Gastroesophageal sphincter (tissue), 4 donors: ENCODE measurements around the gene PADI2. TPM values are rescaled to one million over a fixed set of nuclear protein-coding genes. Genes with fewer than 3 reads are reported as not detected.

Source experiments
- ATAC-seq: fragments of 150-250 bp; one replicate; pipeline ENCODE4 v1.9.1; 2016; ENCODE audit warnings: mild to moderate bottlenecking, moderate library complexity
- H3K27ac ChIP-seq, 4 donors: fragments of 200-600 bp; sonication (generic) in 3 of 4; 1 replicate in 3 of 4; 2 replicates in 1 of 4; pipeline ENCODE4 v1.5.1; 2016 to 2019
- H3K27me3 ChIP-seq: fragments of 200-600 bp; sonication (generic); one replicate; pipeline ENCODE4 v1.5.1; 2019
- H3K36me3 ChIP-seq, 2 donors: fragments of 200-600 bp; sonication (generic); one replicate each; pipeline ENCODE4 v1.5.1; 2019; ENCODE audit warnings: control low read depth in 1 of 2
- H3K4me1 ChIP-seq, 3 donors: fragments of 200-600 bp; sonication (generic); 1 replicate in 2 of 3; 2 replicates in 1 of 3; pipeline ENCODE4 v1.5.1; 2016 to 2019; ENCODE audit warnings: control low read depth in 2 of 3
- H3K4me3 ChIP-seq, 2 donors: fragments of 200-600 bp; sonication (generic); one replicate each; pipeline ENCODE4 v1.5.1; 2019; ENCODE audit warnings: mild to moderate bottlenecking in 1 of 2, moderate library complexity in 1 of 2
- H3K9me3 ChIP-seq, 3 donors: fragments of 200-600 bp; sonication (generic); one replicate each; pipeline ENCODE4 v1.5.1; 2017 to 2019; ENCODE audit warnings: control low read depth in 2 of 3
- EP300 ChIP-seq: sonication (generic); formaldehyde crosslinking; IDR thresholded peaks from one replicate; pipeline ENCODE4 v1.6.1; 2017; ENCODE audit warnings: antibody characterized with exemption, mild to moderate bottlenecking
- POLR2A ChIP-seq, 2 donors: fragments of 450-650 bp; IDR thresholded peaks; one replicate each; pipeline ENCODE4 v1.6.1; 2017; ENCODE audit warnings: antibody characterized with exemption in 2 of 2, mild to moderate bottlenecking in 2 of 2, moderate library complexity in 1 of 2
- POLR2AphosphoS5 ChIP-seq: sonication (generic); formaldehyde crosslinking; IDR thresholded peaks from one replicate; pipeline ENCODE4 v1.6.1; 2017; ENCODE audit warnings: antibody characterized with exemption
- WGBS, 2 donors: methylation state at CpG; one replicate each; pipeline ENCODE4 v1.1.5; 2018; ENCODE audit warnings: low coverage in 1 of 2; 5-methylcytosine and 5-hydroxymethylcytosine counted together
- total RNA-seq, 4 donors: library from RNA; depleted of rRNA; stranded (reverse); fragments of >200 nt; gene quantifications; one replicate each; pipeline ENCODE4 v1.1.0, GENCODE V29; 2016
- TF ChIP-seq, protein P1 (sequence below), 4 experiments: fragments of 200-600 bp in 2 of 4; fragments of 450-650 bp in 2 of 4; sonication (generic) in 1 of 4; IDR thresholded peaks; one replicate each; pipeline ENCODE4 v1.5.1; 2017 to 2019; ENCODE audit warnings: antibody characterized with exemption in 4 of 4, mild to moderate bottlenecking in 2 of 4, moderate library complexity in 2 of 4

Gene PADI2
- total RNA-seq, 4 donors from 2014 or later, result 0.12 to 1.9 (median 0.58) TPM

DNA sequence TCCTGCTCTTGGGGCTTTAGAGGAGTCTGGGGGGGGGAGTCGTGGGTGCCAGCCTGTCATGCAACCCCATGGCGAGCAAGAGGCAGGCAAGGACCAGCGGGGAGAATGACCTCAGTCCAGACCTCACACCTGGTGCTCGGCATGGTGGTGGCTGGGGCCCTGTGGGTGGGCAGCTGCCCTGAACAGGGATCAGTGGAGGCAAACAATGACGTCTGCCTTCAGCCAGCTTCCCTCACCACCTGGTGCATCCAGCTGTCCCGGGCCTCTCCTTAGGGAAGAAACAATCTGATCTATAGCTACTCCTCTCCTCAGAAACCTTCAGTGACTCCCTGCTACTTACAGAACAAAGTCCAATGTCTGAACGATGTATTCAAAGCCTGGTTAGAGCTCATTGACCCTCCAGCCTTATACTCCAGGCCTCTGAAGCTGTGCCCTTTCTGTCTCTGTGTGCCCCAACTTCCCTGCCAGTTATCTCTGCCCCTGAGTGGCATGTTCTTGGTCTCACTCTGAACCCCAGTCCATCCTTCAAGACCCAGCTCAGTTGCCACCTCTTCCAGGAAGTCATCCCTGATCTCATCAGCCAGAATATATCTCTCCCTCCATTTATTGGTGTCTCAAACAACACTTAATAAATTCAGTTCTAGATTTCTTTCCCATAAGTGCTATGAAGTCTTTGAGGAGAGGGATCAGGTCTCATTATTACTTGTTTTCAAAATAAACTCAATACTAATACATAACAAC lies 6.6 kb downstream of the PADI2 start:
- no peak overlapping the region for H3K4me3 ChIP-seq
- no peak for ATAC-seq
- H3K9me3 ChIP-seq, result no peaks in the 10 kb centered on the region
- H3K27me3 ChIP-seq, result peaks cover 34% of the 10 kb centered on the region
- no peak overlapping the region for H3K27ac ChIP-seq
- no peaks in the 10 kb centered on the region for H3K4me1 ChIP-seq
- no peak for TF ChIP-seq POLR2A (IDR thresholded peaks at IDR 0.05)
- TF ChIP-seq EP300, result no peak
- H3K36me3 ChIP-seq, result no peaks in the 10 kb centered on the region
- WGBS, 2 donors, result 63% methylated on average over 1 of the region's 7 CpGs; no CpG with 5 or more reads in 1 of the 2 donors

DNA sequence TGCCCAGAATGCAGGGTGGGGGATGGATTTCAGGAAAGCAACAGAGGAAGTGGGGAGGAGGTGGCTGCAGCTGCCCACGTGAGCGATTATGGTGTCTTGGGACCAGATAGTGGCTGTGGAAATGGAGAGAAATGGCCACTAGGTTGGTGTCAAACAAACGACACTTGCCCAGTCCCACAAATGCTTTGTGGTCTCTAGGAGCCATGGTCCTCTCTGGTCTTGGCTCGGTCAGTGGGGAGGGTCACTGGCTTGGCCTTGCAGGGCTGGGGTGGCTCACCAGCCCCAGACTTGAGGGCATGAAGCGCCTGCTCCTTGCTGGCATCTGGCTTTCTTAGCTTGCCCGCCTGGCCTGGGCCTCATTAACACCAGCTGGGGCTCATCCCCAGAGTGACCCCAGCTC lies 7.2 kb downstream of the PADI2 start:
- no peak for ATAC-seq
- H3K27ac ChIP-seq, result no peak overlapping the region
- TF ChIP-seq, protein P1, sequence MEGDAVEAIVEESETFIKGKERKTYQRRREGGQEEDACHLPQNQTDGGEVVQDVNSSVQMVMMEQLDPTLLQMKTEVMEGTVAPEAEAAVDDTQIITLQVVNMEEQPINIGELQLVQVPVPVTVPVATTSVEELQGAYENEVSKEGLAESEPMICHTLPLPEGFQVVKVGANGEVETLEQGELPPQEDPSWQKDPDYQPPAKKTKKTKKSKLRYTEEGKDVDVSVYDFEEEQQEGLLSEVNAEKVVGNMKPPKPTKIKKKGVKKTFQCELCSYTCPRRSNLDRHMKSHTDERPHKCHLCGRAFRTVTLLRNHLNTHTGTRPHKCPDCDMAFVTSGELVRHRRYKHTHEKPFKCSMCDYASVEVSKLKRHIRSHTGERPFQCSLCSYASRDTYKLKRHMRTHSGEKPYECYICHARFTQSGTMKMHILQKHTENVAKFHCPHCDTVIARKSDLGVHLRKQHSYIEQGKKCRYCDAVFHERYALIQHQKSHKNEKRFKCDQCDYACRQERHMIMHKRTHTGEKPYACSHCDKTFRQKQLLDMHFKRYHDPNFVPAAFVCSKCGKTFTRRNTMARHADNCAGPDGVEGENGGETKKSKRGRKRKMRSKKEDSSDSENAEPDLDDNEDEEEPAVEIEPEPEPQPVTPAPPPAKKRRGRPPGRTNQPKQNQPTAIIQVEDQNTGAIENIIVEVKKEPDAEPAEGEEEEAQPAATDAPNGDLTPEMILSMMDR (IDR thresholded peaks at IDR 0.05), result no peak
- TF ChIP-seq POLR2AphosphoS5, result no peak
- TF ChIP-seq POLR2A (IDR thresholded peaks at IDR 0.05), result no peak
- TF ChIP-seq EP300, result no peak

DNA sequence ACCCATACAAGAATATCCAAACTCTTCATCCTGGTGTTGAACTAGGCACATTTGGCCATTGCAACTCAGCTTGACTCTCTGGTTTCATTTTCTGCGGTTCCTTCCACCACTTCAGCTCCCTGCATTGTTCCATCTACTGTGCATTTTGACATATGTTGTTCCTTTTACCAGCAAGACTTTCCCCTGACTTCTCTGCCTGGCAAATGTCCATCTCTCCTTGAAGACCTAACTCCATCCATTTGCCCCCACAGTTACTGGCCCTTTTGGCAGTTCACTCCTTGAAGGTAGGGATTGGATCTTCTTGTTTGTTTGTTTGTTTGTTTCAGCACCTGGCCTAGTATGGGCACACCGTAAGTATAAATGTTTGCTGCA lies 8.7 kb downstream of the PADI2 start:
- H3K27me3 ChIP-seq, result peaks cover 21% of the 10 kb centered on the region
- H3K27ac ChIP-seq, result no peak overlapping the region
- no peak overlapping the region for H3K4me3 ChIP-seq
- 74 to 81% methylated on average over 2 of the region's 2 CpGs for WGBS, 2 donors
- ATAC-seq, result no peak
- H3K9me3 ChIP-seq, result no peaks in the 10 kb centered on the region
- no peaks in the 10 kb centered on the region for H3K4me1 ChIP-seq
- no peaks in the 10 kb centered on the region for H3K36me3 ChIP-seq
- TF ChIP-seq POLR2A (IDR thresholded peaks at IDR 0.05) (no peak), POLR2AphosphoS5 (no peak), EP300 (no peak)
- TF ChIP-seq, protein P1 (IDR thresholded peaks at IDR 0.05), result no peak

More for the DNA sequence above, 7.2 kb downstream of the PADI2 start:
- peaks cover 33% of the 10 kb centered on the region for H3K27me3 ChIP-seq
- 75 to 76% methylated on average over 3 of the region's 6 CpGs for WGBS, 2 donors
- no peaks in the 10 kb centered on the region for H3K36me3 ChIP-seq
- H3K4me1 ChIP-seq, result no peaks in the 10 kb centered on the region
- no peak overlapping the region for H3K4me3 ChIP-seq
- H3K9me3 ChIP-seq, result no peaks in the 10 kb centered on the region

DNA sequence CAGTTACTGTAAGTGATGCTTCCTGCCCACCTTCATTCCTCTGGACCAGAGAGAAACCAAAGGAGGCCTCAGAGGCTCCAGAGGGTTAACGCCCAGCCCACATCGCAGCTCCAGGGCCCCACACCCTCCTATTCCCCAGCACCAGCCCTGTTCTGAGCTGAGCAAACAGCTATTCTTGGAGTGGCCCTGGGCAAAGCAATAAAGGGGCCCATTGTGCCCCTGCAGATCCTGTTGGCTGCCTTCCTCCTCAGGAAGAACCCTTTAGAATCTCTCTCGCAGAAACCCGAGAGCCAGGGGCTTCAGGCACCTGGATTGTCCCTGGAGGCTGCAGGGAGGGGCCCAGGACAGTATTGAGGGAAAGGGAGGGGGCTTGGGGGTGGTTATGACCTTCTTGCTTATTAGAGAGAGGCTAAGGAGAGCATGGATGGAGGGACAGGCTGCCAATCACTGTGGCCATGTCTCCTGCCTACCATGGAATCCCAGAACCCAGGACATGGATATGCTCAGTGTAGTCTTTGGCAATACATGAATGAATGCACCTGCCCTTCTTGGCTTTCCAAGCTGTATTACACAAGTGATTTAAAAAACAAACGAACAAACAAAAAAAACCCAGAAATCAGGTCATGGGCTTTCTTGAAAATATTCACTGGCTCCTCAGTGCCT lies 9.2 kb downstream of the PADI2 start:
- Histone ChIP-seq H3K36me3 (no peaks in the 10 kb centered on the region), H3K27ac (no peak overlapping the region), H3K9me3 (no peaks in the 10 kb centered on the region), H3K4me1 (no peaks in the 10 kb centered on the region), H3K27me3 (peaks cover 16% of the 10 kb centered on the region), H3K4me3 (no peak overlapping the region)
- no peak for ATAC-seq
- WGBS, 2 donors, result 43 to 78% methylated on average over 1 to 5 of the region's 5 CpGs
- TF ChIP-seq POLR2AphosphoS5, result no peak
- no peak for TF ChIP-seq POLR2A (IDR thresholded peaks at IDR 0.05)
- TF ChIP-seq, protein P1 (IDR thresholded peaks at IDR 0.05), result no peak
- no peak for TF ChIP-seq EP300

DNA sequence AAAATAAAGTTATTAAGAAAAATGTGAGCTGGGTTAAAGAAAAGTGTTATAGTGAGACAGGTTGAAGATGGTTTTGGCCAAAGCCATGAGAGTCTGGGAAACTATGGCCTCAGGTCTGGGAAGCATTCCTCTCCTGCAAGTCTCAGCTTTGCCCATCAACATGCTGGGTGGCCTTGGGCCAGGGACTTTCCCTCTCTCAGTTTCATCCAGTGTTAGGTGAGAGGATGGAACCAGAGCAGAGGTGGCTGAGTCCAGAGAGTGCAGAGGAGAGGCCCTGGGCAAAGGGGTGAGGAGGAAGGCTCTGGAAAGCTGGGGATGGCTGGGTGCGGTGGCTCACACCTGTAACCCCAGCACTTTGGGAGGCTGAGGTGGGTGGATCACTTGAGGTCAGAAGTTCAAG lies 10.5 kb downstream of the PADI2 start:
- Histone ChIP-seq H3K9me3 (no peaks in the 10 kb centered on the region), H3K27ac (no peak overlapping the region), H3K4me3 (no peak overlapping the region), H3K27me3 (peaks cover 15% of the 10 kb centered on the region), H3K36me3 (no peaks in the 10 kb centered on the region), H3K4me1 (no peaks in the 10 kb centered on the region)
- WGBS, 2 donors, result 100% methylated on average over 1 of the region's 1 CpG; no CpG with 5 or more reads in 1 of the 2 donors
- ATAC-seq, result no peak
- TF ChIP-seq POLR2AphosphoS5 (no peak), EP300 (no peak), POLR2A (IDR thresholded peaks at IDR 0.05) (no peak)
- TF ChIP-seq, protein P1 (IDR thresholded peaks at IDR 0.05), result no peak
